Left cardiac atrium (tissue), 4 donors: ENCODE measurements around the gene MXD1. TPM values are rescaled to one million over a fixed set of nuclear protein-coding genes. Genes with fewer than 3 reads are reported as not detected.
"Not testable (repeated sequence)": the region's sequence is repeated elsewhere in the genome, so short reads cannot be mapped to it uniquely, and the experiment has no call there.

Source experiments
- ATAC-seq, 2 donors: fragments of 200-7000 bp; cut with Tn5 transposase; one replicate each; pipeline ENCODE4 v1.9.1; 2020; ENCODE audit warnings: mild to moderate bottlenecking in 2 of 2, moderate library complexity in 2 of 2
- DNase-seq: peaks from one replicate; pipeline ENCODE4 v3.0.0-alpha.2; 2020
- intact Hi-C, 2 donors: fragments of 100-400 bp; cut with DNase I; formaldehyde crosslinking; loops; one replicate each; pipeline versions ENCODE4 v1.14.1 to v1.15.1; 2022 to 2023
- total RNA-seq, 2 donors: library from RNA; stranded (reverse); fragmentation: NEBNext Ultra II Directional; extraction: Animal tissue kit (Norgen Biotek cat#: 25700); gene quantifications; one replicate each; pipeline ENCODE4 v1.2.1, GENCODE V29; 2021
- donor health status: DM: no; HTN: yes; CAD: no.
- donor health status: DM: no; HTN: yes; CAD: no; lungs with severe emphysema.
- donor health status: DM: yes; HTN: yes; CAD: no.
- donor health status: Dilated cardiomyopathy.

Gene MXD1
- total RNA-seq, 2 donors from 2014 or later: 6.2 to 9.6 TPM

GRCh38 chr2:69948032-69948962, 33.4 kb downstream of the MXD1 start:
- DNase-seq (no peak), ATAC-seq (peak; percentile 36 to 49)
- intact Hi-C loops: no loop called here

- DNase-seq (no peak), ATAC-seq (no peak)
- intact Hi-C loops: no loop called here
Measured at GRCh38 chr2:69948963-69949645, 34.2 kb downstream of the MXD1 start.

- no peak for ATAC-seq
- intact Hi-C loops: no loop called here
- DNase-seq: no peak
Measured at GRCh38 chr2:69950241-69950640, 35.3 kb downstream of the MXD1 start.

- ATAC-seq, intact Hi-C loops, DNase-seq: not testable (repeated sequence)
Measured at GRCh38 chr2:69950671-69951070, 35.8 kb downstream of the MXD1 start.

- no peak for ATAC-seq
- intact Hi-C loops: no loop called here
- no peak for DNase-seq
Measured at GRCh38 chr2:69952336-69953115, 37.6 kb downstream of the MXD1 start.

- intact Hi-C loops: no loop called here
- ATAC-seq: no peak
- no peak for DNase-seq
Measured at GRCh38 chr2:69954084-69954483, 39.2 kb downstream of the MXD1 start.

GRCh38 chr2:69955029-69955428, 40.1 kb downstream of the MXD1 start:
- no peak for DNase-seq
- intact Hi-C loops: no loop called here

GRCh38 chr2:69956475-69956979, 41.6 kb downstream of the MXD1 start:
- DNase-seq: no peak

More at GRCh38 chr2:69955029-69955428, 40.1 kb downstream of the MXD1 start:
- ATAC-seq: no peak

GRCh38 chr2:69957965-69958364, 43.1 kb downstream of the MXD1 start:
- ATAC-seq (no peak), DNase-seq (no peak)
- intact Hi-C loops: no loop called here

More at GRCh38 chr2:69956475-69956979, 41.6 kb downstream of the MXD1 start:
- no peak for ATAC-seq
- intact Hi-C loops: no loop called here

- ATAC-seq (no peak), DNase-seq (no peak)
- intact Hi-C loops: no loop called here
Measured at GRCh38 chr2:69958480-69958879, 43.6 kb downstream of the MXD1 start.

- no peak for DNase-seq
- intact Hi-C loops: no loop called here
- ATAC-seq: no peak
Measured at GRCh38 chr2:69959425-69959824, 44.5 kb downstream of the MXD1 start.

GRCh38 chr2:69960821-69961220, 45.9 kb downstream of the MXD1 start:
- DNase-seq (no peak), ATAC-seq (no peak)
- intact Hi-C loops: no loop called here

- intact Hi-C loops: no loop called here
- no peak for DNase-seq
- no peak for ATAC-seq
Measured at GRCh38 chr2:69961496-69961895, 46.6 kb downstream of the MXD1 start, which contains the start of gene ASPRV1. Gene ASPRV1, minus strand, starts transcription at chr2:69961631. Its CDS starts 195 bp downstream, at chr2:69961436.

GRCh38 chr2:69962986-69963730, 48.2 kb downstream of the MXD1 start:
- DNase-seq (no peak), ATAC-seq (no peak)
- intact Hi-C loops: no loop called here

GRCh38 chr2:69964353-69964841, 49.5 kb downstream of the MXD1 start:
- intact Hi-C loops: no loop called here
- peak in 1 of 2 donors; percentile 78 for ATAC-seq
- no peak for DNase-seq

- intact Hi-C loops: no loop called here
- ATAC-seq: no peak
- DNase-seq: no peak
Measured at GRCh38 chr2:69965756-69966445, 51.0 kb downstream of the MXD1 start.

- intact Hi-C loops: no loop called here
- ATAC-seq (no peak), DNase-seq (no peak)
Measured at GRCh38 chr2:69966496-69966895, 51.6 kb downstream of the MXD1 start.

- DNase-seq: no peak
- intact Hi-C loops: no loop called here
- no peak for ATAC-seq
Measured at GRCh38 chr2:69968609-69969008, 53.7 kb downstream of the MXD1 start.
